ENCODE results near the gene ELOVL6. TPM values are rescaled to one million over a fixed set of nuclear protein-coding genes. Genes with fewer than 3 reads are reported as not detected.
A peak's percentile ranks its signal among the peaks of the same experiment; 100 is the strongest.

The ELOVL6 gene
- total and polyA plus RNA-seq, 2 donors (not counting 1 experiment from before 2014, with no cell fraction given), result 15.0 to 43.4 TPM

GRCh38 chr4:110188113-110188512, 10.3 kb downstream of the ELOVL6 start:
- DNase-seq (ENCODE audit: low read depth in 2 of 2), result no peak
- H3K9ac ChIP-seq (ENCODE audit: insufficient read depth, low read length), result no peak overlapping the region
- H3K4me2 ChIP-seq (ENCODE audit: extremely low read depth, insufficient read depth, low read length), result no peak overlapping the region
- H3K27me3 ChIP-seq (ENCODE audit: control insufficient read depth, insufficient read depth, low read length), result no peaks in the 10 kb centered on the region
- no peaks in the 10 kb centered on the region for H4K20me1 ChIP-seq (ENCODE audit: control insufficient read depth, extremely low read depth, insufficient read depth, low read length)
- H3K4me1 ChIP-seq (ENCODE audit: control insufficient read depth, extremely low read depth, insufficient read depth, low read length), result peaks cover 4% of the 10 kb centered on the region
- H3K79me2 ChIP-seq (ENCODE audit: control insufficient read depth, insufficient read depth, low read length), result peaks cover 19% of the 10 kb centered on the region
- TF ChIP-seq CTCF (conservative IDR thresholded peaks at IDR 0.05 in 1 of 2, IDR thresholded peaks at IDR 0.05 in 1 of 2; ENCODE audit: low read depth in 1 of 2, low read length in 2 of 2) (no peak), EZH2 (IDR thresholded peaks at IDR 0.05; ENCODE audit: low read length, missing control alignments) (no peak)
- no peak overlapping the region for H3K4me3 ChIP-seq (replicated peaks in 1 of 4; ENCODE audit: control extremely low read depth in 1 of 4, insufficient read depth in 1 of 4, low read depth in 3 of 4, low read length in 4 of 4)
- H2AFZ ChIP-seq (ENCODE audit: low read length), result no peak overlapping the region
- no peak overlapping the region for H3K27ac ChIP-seq (ENCODE audit: insufficient read depth, low read length)
- no peaks in the 10 kb centered on the region for H3K36me3 ChIP-seq (ENCODE audit: control insufficient read depth, insufficient read depth, low read length)
- no peaks in the 10 kb centered on the region for H3K9me3 ChIP-seq (ENCODE audit: control insufficient read depth, insufficient read depth, low read depth, low read length)

- DNase-seq (ENCODE audit: low read depth in 2 of 2), result no peak
- Histone ChIP-seq H3K9me3 (ENCODE audit: control insufficient read depth, insufficient read depth, low read depth, low read length) (no peaks in the 10 kb centered on the region), H4K20me1 (ENCODE audit: control insufficient read depth, extremely low read depth, insufficient read depth, low read length) (no peaks in the 10 kb centered on the region), H2AFZ (ENCODE audit: low read length) (no peak overlapping the region), H3K79me2 (ENCODE audit: control insufficient read depth, insufficient read depth, low read length) (peaks cover 6% of the 10 kb centered on the region), H3K9ac (ENCODE audit: insufficient read depth, low read length) (no peak overlapping the region), H3K4me1 (ENCODE audit: control insufficient read depth, extremely low read depth, insufficient read depth, low read length) (no peaks in the 10 kb centered on the region), H3K4me2 (ENCODE audit: extremely low read depth, insufficient read depth, low read length) (no peak overlapping the region), H3K27me3 (ENCODE audit: control insufficient read depth, insufficient read depth, low read length) (no peaks in the 10 kb centered on the region), H3K27ac (ENCODE audit: insufficient read depth, low read length) (no peak overlapping the region), H3K36me3 (ENCODE audit: control insufficient read depth, insufficient read depth, low read length) (no peaks in the 10 kb centered on the region), H3K4me3 (replicated peaks in 1 of 4; ENCODE audit: control extremely low read depth in 1 of 4, insufficient read depth in 1 of 4, low read depth in 3 of 4, low read length in 4 of 4) (no peak overlapping the region)
- no peak for TF ChIP-seq CTCF (conservative IDR thresholded peaks at IDR 0.05 in 1 of 2, IDR thresholded peaks at IDR 0.05 in 1 of 2; ENCODE audit: low read depth in 1 of 2, low read length in 2 of 2)
- TF ChIP-seq EZH2 (IDR thresholded peaks at IDR 0.05; ENCODE audit: low read length, missing control alignments), result no peak
Measured at GRCh38 chr4:110184791-110185155, 13.6 kb downstream of the ELOVL6 start.

- TF ChIP-seq CTCF (conservative IDR thresholded peaks at IDR 0.05 in 1 of 2, IDR thresholded peaks at IDR 0.05 in 1 of 2; ENCODE audit: low read depth in 1 of 2, low read length in 2 of 2) (no peak), EZH2 (IDR thresholded peaks at IDR 0.05; ENCODE audit: low read length, missing control alignments) (no peak)
- H3K27me3 ChIP-seq (ENCODE audit: control insufficient read depth, insufficient read depth, low read length), result no peaks in the 10 kb centered on the region
- peak in 1 of 2 donors; percentile 71 for DNase-seq (ENCODE audit: low read depth in 2 of 2)
- no peaks in the 10 kb centered on the region for H3K4me1 ChIP-seq (ENCODE audit: control insufficient read depth, extremely low read depth, insufficient read depth, low read length)
- no peak overlapping the region for H3K9ac ChIP-seq (ENCODE audit: insufficient read depth, low read length)
- no peak overlapping the region for H2AFZ ChIP-seq (ENCODE audit: low read length)
- no peaks in the 10 kb centered on the region for H4K20me1 ChIP-seq (ENCODE audit: control insufficient read depth, extremely low read depth, insufficient read depth, low read length)
- H3K27ac ChIP-seq (ENCODE audit: insufficient read depth, low read length), result no peak overlapping the region
- H3K4me2 ChIP-seq (ENCODE audit: extremely low read depth, insufficient read depth, low read length), result no peak overlapping the region
- peaks cover 6% of the 10 kb centered on the region for H3K79me2 ChIP-seq (ENCODE audit: control insufficient read depth, insufficient read depth, low read length)
- H3K9me3 ChIP-seq (ENCODE audit: control insufficient read depth, insufficient read depth, low read depth, low read length), result no peaks in the 10 kb centered on the region
- H3K36me3 ChIP-seq (ENCODE audit: control insufficient read depth, insufficient read depth, low read length), result no peaks in the 10 kb centered on the region
- no peak overlapping the region for H3K4me3 ChIP-seq (replicated peaks in 1 of 4; ENCODE audit: control extremely low read depth in 1 of 4, insufficient read depth in 1 of 4, low read depth in 3 of 4, low read length in 4 of 4)
Measured at GRCh38 chr4:110184140-110184790, 14.2 kb downstream of the ELOVL6 start.
